Breast epithelium (tissue), 3 donors: ENCODE measurements around the gene TSPAN32.

Experiments
- POLR2A ChIP-seq: fragments of 450-650 bp; IDR thresholded peaks from one replicate; pipeline ENCODE4 v1.6.1; 2016; ENCODE audit warnings: antibody characterized with exemption, mild to moderate bottlenecking, moderate library complexity
- POLR2AphosphoS5 ChIP-seq, 3 donors: sonication (generic); formaldehyde crosslinking; IDR thresholded peaks; one replicate each; pipeline ENCODE4 v1.6.1; 2017; ENCODE audit warnings: antibody characterized with exemption in 3 of 3
- TF ChIP-seq, protein P1 (sequence below), 3 donors: fragments of 450-650 bp; IDR thresholded peaks; one replicate each; pipeline ENCODE4 v1.5.1; 2016 to 2017; ENCODE audit warnings: antibody characterized with exemption in 3 of 3, mild to moderate bottlenecking in 3 of 3, moderate library complexity in 3 of 3

DNA sequence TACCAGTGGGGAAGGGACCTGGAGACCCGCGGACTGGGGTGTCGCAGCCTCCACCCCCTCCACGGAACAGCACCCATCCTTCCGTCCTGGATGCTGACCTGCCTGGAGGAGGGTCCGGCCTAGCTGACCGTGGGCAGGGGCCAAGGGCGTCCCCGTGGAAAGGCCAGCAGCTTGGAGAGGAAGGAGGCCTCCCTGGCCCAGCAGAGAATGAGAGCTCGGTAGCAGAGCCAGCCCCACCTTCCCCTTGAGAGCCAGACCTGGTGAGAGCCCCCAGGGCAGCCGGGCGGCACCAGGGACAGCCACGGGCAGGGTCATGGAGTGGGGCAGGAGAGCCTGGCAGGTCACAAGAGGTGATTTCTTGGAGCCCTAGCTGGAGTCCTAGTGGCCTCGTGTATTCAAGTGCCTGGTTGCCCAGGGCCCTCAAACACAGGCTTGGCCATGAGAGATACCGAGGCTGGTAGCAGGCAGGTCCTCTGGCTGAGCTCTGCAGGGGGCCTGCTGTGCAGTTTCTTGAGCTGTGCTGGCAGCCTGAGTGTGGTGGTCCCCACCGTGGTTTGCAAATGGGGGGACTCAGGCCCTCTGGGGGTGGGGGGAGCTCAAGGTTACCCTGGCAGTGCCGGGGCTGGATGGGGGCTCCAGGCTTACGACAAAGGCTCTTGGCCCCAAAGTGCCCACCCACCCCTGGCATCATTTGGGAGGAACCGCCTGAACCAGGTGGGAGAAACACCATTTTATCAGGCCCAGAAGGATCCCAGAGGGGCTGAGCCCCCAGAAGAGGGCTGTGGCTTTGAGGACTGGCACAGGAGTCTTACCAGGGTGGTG lies 7.6 kb downstream of the TSPAN32 start:
- TF ChIP-seq POLR2AphosphoS5 (IDR thresholded peaks at IDR 0.05) (no peak), POLR2A (no peak)
- TF ChIP-seq, protein P1, sequence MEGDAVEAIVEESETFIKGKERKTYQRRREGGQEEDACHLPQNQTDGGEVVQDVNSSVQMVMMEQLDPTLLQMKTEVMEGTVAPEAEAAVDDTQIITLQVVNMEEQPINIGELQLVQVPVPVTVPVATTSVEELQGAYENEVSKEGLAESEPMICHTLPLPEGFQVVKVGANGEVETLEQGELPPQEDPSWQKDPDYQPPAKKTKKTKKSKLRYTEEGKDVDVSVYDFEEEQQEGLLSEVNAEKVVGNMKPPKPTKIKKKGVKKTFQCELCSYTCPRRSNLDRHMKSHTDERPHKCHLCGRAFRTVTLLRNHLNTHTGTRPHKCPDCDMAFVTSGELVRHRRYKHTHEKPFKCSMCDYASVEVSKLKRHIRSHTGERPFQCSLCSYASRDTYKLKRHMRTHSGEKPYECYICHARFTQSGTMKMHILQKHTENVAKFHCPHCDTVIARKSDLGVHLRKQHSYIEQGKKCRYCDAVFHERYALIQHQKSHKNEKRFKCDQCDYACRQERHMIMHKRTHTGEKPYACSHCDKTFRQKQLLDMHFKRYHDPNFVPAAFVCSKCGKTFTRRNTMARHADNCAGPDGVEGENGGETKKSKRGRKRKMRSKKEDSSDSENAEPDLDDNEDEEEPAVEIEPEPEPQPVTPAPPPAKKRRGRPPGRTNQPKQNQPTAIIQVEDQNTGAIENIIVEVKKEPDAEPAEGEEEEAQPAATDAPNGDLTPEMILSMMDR (IDR thresholded peaks at IDR 0.05), result no peak
